Keratinocyte (primary cell): ENCODE measurements around the gene B4GALT2. TPM values are rescaled to one million over a fixed set of nuclear protein-coding genes. Genes with fewer than 3 reads are reported as not detected.
A peak's percentile ranks its signal among the peaks of the same experiment; 100 is the strongest.

ENCODE experiments used
- DNase-seq: peaks from one replicate; pipeline ENCODE4 v3.0.0-alpha.2; 2011; ENCODE audit warnings: low read depth, missing footprints, low spot score
- FAIRE-seq: peaks from 2 replicates; lab custom pipeline; 2011; peaks lifted over from hg19 to GRCh38; lab: Jason Lieb, UNC
- H2AFZ ChIP-seq: 2 replicates; pipeline ENCODE4 v1.6.0; 2012; ENCODE audit warnings: low read length, control low read depth, inconsistent platforms; ENCODE audit not compliant: control insufficient read depth
- H3K27ac ChIP-seq: 2 replicates; pipeline ENCODE4 v1.5.1; 2011; ENCODE audit warnings: low read length; ENCODE audit not compliant: control insufficient read depth, insufficient read depth
- H3K27me3 ChIP-seq: 3 replicates; pipeline ENCODE4 v1.6.0; 2011; ENCODE audit warnings: low read length; ENCODE audit not compliant: control insufficient read depth, insufficient read depth; ENCODE audit errors: extremely low read depth
- H3K36me3 ChIP-seq, 2 experiments: 2 replicates in 1 of 2; 3 replicates in 1 of 2; pipeline ENCODE4 v1.5.1; 2011; ENCODE audit warnings: low read length in 2 of 2, mild to moderate bottlenecking in 1 of 2; ENCODE audit not compliant: control insufficient read depth in 2 of 2, insufficient read depth in 2 of 2; ENCODE audit errors: extremely low read depth in 1 of 2
- H3K4me1 ChIP-seq: 3 replicates; pipeline ENCODE4 v1.5.1; 2011; ENCODE audit warnings: low read length; ENCODE audit not compliant: control insufficient read depth, insufficient read depth; ENCODE audit errors: extremely low read depth
- H3K4me2 ChIP-seq: 3 replicates; pipeline ENCODE4 v1.6.0; 2011; ENCODE audit warnings: low read depth, low read length; ENCODE audit not compliant: control insufficient read depth, insufficient read depth; ENCODE audit errors: extremely low read depth
- H3K4me3 ChIP-seq, 3 experiments: fragments of 200-600 bp in 1 of 3; sonication (generic) in 1 of 3; 2 replicates in 2 of 3; 3 replicates in 1 of 3; pipeline ENCODE4 v1.5.1; 2011 to 2016; ENCODE audit warnings: low read length in 3 of 3, mild to moderate bottlenecking in 3 of 3, control low read depth in 2 of 3, inconsistent platforms in 1 of 3, low read depth in 1 of 3, mixed read lengths in 1 of 3, mixed run types in 1 of 3, moderate library complexity in 1 of 3; ENCODE audit not compliant: control insufficient read depth in 2 of 3, insufficient read depth in 2 of 3; ENCODE audit errors: extremely low read depth in 1 of 3
- H3K79me2 ChIP-seq: 2 replicates; pipeline ENCODE4 v1.6.0; 2012; ENCODE audit warnings: low read length; ENCODE audit not compliant: control insufficient read depth, insufficient read depth
- H3K9ac ChIP-seq: 3 replicates; pipeline ENCODE4 v1.6.0; 2011; ENCODE audit warnings: low read length; ENCODE audit not compliant: control insufficient read depth, insufficient read depth; ENCODE audit errors: extremely low read depth
- H3K9me1 ChIP-seq: 3 replicates; pipeline ENCODE4 v1.6.0; 2011; ENCODE audit warnings: low read length; ENCODE audit not compliant: control insufficient read depth, insufficient read depth; ENCODE audit errors: extremely low read depth
- H3K9me3 ChIP-seq: 2 replicates; pipeline ENCODE4 v1.5.1; 2012; ENCODE audit warnings: low read depth, low read length; ENCODE audit not compliant: control insufficient read depth
- H4K20me1 ChIP-seq: 3 replicates; pipeline ENCODE4 v1.6.0; 2011; ENCODE audit warnings: low read length; ENCODE audit not compliant: control insufficient read depth, insufficient read depth; ENCODE audit errors: extremely low read depth
- EZH2 ChIP-seq: IDR thresholded peaks from one replicate; pipeline ENCODE4 v1.6.1; 2012; ENCODE audit warnings: inconsistent platforms, mild to moderate bottlenecking, low read length, moderate library complexity
- dilution Hi-C: fragments of 300-500 bp; cut with MboI; formaldehyde crosslinking; loops from one replicate; pipeline ENCODE4 v1.7.0; 2020; ENCODE audit warnings: low sequenced_read_pairs; ENCODE audit not compliant: extremely low pct_ligation_motif_present
- polyA plus RNA-seq, 5 experiments: library from polyadenylated mRNA; depleted of rRNA in 3 of 5; stranded (reverse) in 3 of 5; stranded (forward) in 1 of 5; unstranded in 1 of 5; fragments of >200 nt; gene quantifications; 1 replicate in 1 of 5; 2 replicates in 3 of 5; 3 replicates in 1 of 5; pipeline versions ENCODE4 v1.2.1 to v1.2.3, GENCODE V29; 2011 to 2012; ENCODE audit warnings: missing spikeins in 2 of 5, low read depth in 1 of 5, low replicate concordance in 1 of 5
- TF ChIP-seq, protein P1 (sequence below), 3 experiments: IDR thresholded peaks in 1 of 3; conservative IDR thresholded peaks in 1 of 3; optimal IDR thresholded peaks in 1 of 3; 2 replicates in 2 of 3; 3 replicates in 1 of 3; pipeline versions ENCODE3 to v1.5.1; 2011; ENCODE audit warnings: low read length in 3 of 3, mild to moderate bottlenecking in 3 of 3, moderate library complexity in 2 of 3, control low read depth in 1 of 3, inconsistent platforms in 1 of 3; ENCODE audit not compliant: insufficient read depth in 2 of 3; ENCODE audit errors: extremely low read depth in 1 of 3

The B4GALT2 gene
- polyA plus RNA-seq, 1 donor (not counting 4 experiments of a cell fraction or from before 2014, with no cell fraction given) = 39.6 TPM

DNA sequence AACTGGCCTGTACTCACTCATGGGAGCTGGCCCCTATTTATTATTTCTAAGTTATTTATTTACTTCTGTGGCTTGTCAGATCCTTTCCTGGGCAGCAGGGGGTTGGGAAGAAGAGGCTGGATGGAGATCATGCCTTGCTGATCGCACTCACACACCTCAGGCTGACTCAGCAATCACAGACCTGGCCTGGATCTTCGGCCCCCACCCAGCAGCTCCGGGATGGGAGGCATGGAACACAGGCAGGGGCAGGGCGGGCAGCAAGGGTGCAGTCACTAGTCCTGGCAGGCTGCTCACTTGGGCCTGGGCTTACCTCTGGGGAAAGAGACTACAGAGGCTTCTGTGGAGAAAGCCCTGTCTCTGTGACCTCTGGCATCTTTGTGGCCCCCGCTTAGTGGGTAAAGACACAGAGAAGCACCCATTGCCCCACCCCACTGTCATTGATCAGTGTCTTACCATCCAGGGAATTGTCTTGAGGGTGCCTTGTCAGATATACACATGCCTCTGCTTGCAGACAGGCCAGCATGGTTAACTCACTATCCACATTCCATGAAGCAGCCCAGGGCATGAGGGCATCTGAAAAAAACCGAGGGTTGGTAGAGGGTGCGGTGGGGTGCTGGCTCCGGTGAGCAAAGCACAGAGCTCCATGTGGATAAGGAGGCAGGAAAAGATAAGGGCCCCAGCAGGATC is 41.7 kb upstream of the B4GALT2 start:
- peaks cover 40% of the 10 kb centered on the region for H3K4me1 ChIP-seq
- peak overlapping the region; percentile 97 for H3K4me2 ChIP-seq
- H3K27ac ChIP-seq = peak overlapping the region; percentile 58
- no peak for TF ChIP-seq EZH2
- TF ChIP-seq, protein P1, sequence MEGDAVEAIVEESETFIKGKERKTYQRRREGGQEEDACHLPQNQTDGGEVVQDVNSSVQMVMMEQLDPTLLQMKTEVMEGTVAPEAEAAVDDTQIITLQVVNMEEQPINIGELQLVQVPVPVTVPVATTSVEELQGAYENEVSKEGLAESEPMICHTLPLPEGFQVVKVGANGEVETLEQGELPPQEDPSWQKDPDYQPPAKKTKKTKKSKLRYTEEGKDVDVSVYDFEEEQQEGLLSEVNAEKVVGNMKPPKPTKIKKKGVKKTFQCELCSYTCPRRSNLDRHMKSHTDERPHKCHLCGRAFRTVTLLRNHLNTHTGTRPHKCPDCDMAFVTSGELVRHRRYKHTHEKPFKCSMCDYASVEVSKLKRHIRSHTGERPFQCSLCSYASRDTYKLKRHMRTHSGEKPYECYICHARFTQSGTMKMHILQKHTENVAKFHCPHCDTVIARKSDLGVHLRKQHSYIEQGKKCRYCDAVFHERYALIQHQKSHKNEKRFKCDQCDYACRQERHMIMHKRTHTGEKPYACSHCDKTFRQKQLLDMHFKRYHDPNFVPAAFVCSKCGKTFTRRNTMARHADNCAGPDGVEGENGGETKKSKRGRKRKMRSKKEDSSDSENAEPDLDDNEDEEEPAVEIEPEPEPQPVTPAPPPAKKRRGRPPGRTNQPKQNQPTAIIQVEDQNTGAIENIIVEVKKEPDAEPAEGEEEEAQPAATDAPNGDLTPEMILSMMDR (optimal IDR thresholded peaks at IDR 0.05 in 1 of 3, IDR thresholded peaks at IDR 0.05 in 1 of 3, conservative IDR thresholded peaks at IDR 0.05 in 1 of 3; ENCODE audit: extremely low read depth in 1 of 3, insufficient read depth in 2 of 3, low read length in 3 of 3) = no peak
- FAIRE-seq (peak; percentile 92), DNase-seq (no peak)
- dilution Hi-C loops = loop anchor here (25.0 kb wide), 2 partner anchors 100 to 225 kb away; partner anchors contain the start of gene ST3GAL3
- H3K79me2 ChIP-seq = peaks cover 37% of the 10 kb centered on the region
- peaks cover 2% of the 10 kb centered on the region for H4K20me1 ChIP-seq
- no peaks in the 10 kb centered on the region for H3K9me3 ChIP-seq
- H3K27me3 ChIP-seq = no peaks in the 10 kb centered on the region
- H3K4me3 ChIP-seq = peak overlapping the region; percentile 55 to 80 (median 70)
- peaks cover 7 to 20% of the 10 kb centered on the region in 2 experiments for H3K36me3 ChIP-seq
- no peaks in the 10 kb centered on the region for H3K9me1 ChIP-seq
- H3K9ac ChIP-seq = peak overlapping the region; percentile 89
- no peak overlapping the region for H2AFZ ChIP-seq

DNA sequence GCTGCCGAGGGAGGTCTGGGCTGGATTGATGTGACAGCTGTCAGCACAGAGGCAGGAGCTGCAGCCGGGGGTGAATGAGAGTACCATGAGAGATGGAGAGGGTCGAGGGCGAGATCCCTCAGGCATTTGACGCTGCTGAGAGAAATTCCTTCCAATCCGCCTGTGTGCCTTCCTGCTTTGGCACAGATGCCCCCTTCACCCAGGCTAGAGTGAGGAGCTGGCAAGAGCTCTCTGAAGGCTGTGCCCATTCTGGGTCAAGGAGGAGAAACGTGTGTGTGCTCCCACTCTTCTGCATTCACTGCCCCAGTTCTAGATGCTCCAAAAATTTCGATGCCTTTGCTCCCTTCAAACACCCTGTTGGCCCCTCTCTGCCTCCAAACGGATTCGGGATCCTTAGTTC is 40.6 kb upstream of the B4GALT2 start:
- Histone ChIP-seq H3K27me3 (no peaks in the 10 kb centered on the region), H4K20me1 (peaks cover 2% of the 10 kb centered on the region), H3K9ac (peak overlapping the region; percentile 6), H3K9me3 (no peaks in the 10 kb centered on the region), H3K27ac (no peak overlapping the region), H3K4me2 (peak overlapping the region; percentile 97), H3K79me2 (peaks cover 37% of the 10 kb centered on the region), H2AFZ (no peak overlapping the region), H3K4me3 (no peak overlapping the region), H3K4me1 (peaks cover 30% of the 10 kb centered on the region), H3K9me1 (no peaks in the 10 kb centered on the region), H3K36me3 (peaks cover 9 to 20% of the 10 kb centered on the region in 2 experiments)
- FAIRE-seq (no peak), DNase-seq (no peak)
- no peak for TF ChIP-seq EZH2
- TF ChIP-seq, protein P1 (optimal IDR thresholded peaks at IDR 0.05 in 1 of 3, IDR thresholded peaks at IDR 0.05 in 1 of 3, conservative IDR thresholded peaks at IDR 0.05 in 1 of 3; ENCODE audit: extremely low read depth in 1 of 3, insufficient read depth in 2 of 3, low read length in 3 of 3) = no peak
- dilution Hi-C loops = loop anchor here (25.0 kb wide), 2 partner anchors 101 to 226 kb away; partner anchors contain the start of gene ST3GAL3
